Fibroblast of lung (primary cell): Measurements from ENCODE around the gene ZNF22. TPM values are rescaled to one million over a fixed set of nuclear protein-coding genes. Genes with fewer than 3 reads are reported as not detected.
A peak's percentile ranks its signal among the peaks of the same experiment; 100 is the strongest.

Experiments
- DNase-seq, 2 donors: peaks; one replicate each; pipeline versions ENCODE4 v3.0.0 to v3.0.0-alpha.2; 2010; ENCODE audit warnings: low read depth in 2 of 2
- H2AFZ ChIP-seq: 2 replicates; pipeline ENCODE4 v1.5.1; 2012; ENCODE audit warnings: low read length, control low read depth, inconsistent platforms
- H3K27ac ChIP-seq: 2 replicates; pipeline ENCODE4 v1.5.1; 2011; ENCODE audit warnings: low read length, control low read depth; ENCODE audit not compliant: insufficient read depth
- H3K27me3 ChIP-seq: 2 replicates; pipeline ENCODE4 v1.5.1; 2011; ENCODE audit warnings: mild to moderate bottlenecking, low read length; ENCODE audit not compliant: control insufficient read depth, insufficient read depth
- H3K36me3 ChIP-seq: 2 replicates; pipeline ENCODE4 v1.5.1; 2011; ENCODE audit warnings: low read length; ENCODE audit not compliant: control insufficient read depth, insufficient read depth
- H3K4me1 ChIP-seq: 2 replicates; pipeline ENCODE4 v1.5.1; 2011; ENCODE audit warnings: low read length; ENCODE audit not compliant: control insufficient read depth, insufficient read depth; ENCODE audit errors: extremely low read depth
- H3K4me2 ChIP-seq: 2 replicates; pipeline ENCODE4 v1.5.1; 2011; ENCODE audit warnings: low read length, control low read depth; ENCODE audit not compliant: insufficient read depth; ENCODE audit errors: extremely low read depth
- H3K4me3 ChIP-seq, 4 experiments: fragments of 200-600 bp in 1 of 4; sonication (generic) in 1 of 4; replicated peaks in 1 of 4; 2 replicates each; pipeline ENCODE4 v1.5.1; 2011 to 2016; ENCODE audit warnings: low read length in 4 of 4, low read depth in 3 of 4, mild to moderate bottlenecking in 3 of 4, control low read depth in 2 of 4, inconsistent platforms in 1 of 4, mixed read lengths in 1 of 4; ENCODE audit not compliant: insufficient read depth in 1 of 4; ENCODE audit errors: control extremely low read depth in 1 of 4
- H3K79me2 ChIP-seq: 2 replicates; pipeline ENCODE4 v1.5.1; 2012; ENCODE audit warnings: mild to moderate bottlenecking, low read length, inconsistent platforms; ENCODE audit not compliant: control insufficient read depth, insufficient read depth
- H3K9ac ChIP-seq: 2 replicates; pipeline ENCODE4 v1.5.1; 2011; ENCODE audit warnings: mild to moderate bottlenecking, low read length, control low read depth; ENCODE audit not compliant: insufficient read depth
- H3K9me3 ChIP-seq: 2 replicates; pipeline ENCODE4 v1.5.1; 2012; ENCODE audit warnings: low read depth, low read length; ENCODE audit not compliant: control insufficient read depth, insufficient read depth
- H4K20me1 ChIP-seq: 2 replicates; pipeline ENCODE4 v1.5.1; 2011; ENCODE audit warnings: low read length; ENCODE audit not compliant: control insufficient read depth, insufficient read depth; ENCODE audit errors: extremely low read depth
- CTCF ChIP-seq, 2 donors: IDR thresholded peaks in 1 of 2; conservative IDR thresholded peaks in 1 of 2; 1 replicate in 1 of 2; 2 replicates in 1 of 2; pipeline ENCODE4 v1.5.1; 2011 to 2012; ENCODE audit warnings: low read length in 2 of 2, control low read depth in 1 of 2, inconsistent platforms in 1 of 2, low read depth in 1 of 2, mild to moderate bottlenecking in 1 of 2
- EZH2 ChIP-seq: IDR thresholded peaks from 2 replicates; pipeline ENCODE4 v1.5.1; 2012; ENCODE audit warnings: low read length, control low read depth, mild to moderate bottlenecking; ENCODE audit errors: missing control alignments
- polyA plus RNA-seq, 2 donors: library from polyadenylated mRNA; depleted of rRNA in 1 of 2; stranded (reverse) in 1 of 2; unstranded in 1 of 2; fragments of >200 nt; gene quantifications; 2 replicates each; pipeline ENCODE4 v1.2.1, GENCODE V29; 2011 to 2012; ENCODE audit warnings: missing spikeins in 1 of 2
- total RNA-seq: library from RNA; depleted of rRNA; stranded (reverse); fragments of >200 nt; gene quantifications from 2 replicates; pipeline ENCODE4 v1.2.1, GENCODE V29; 2014

The ZNF22 gene
- total and polyA plus RNA-seq, 2 donors (not counting 1 experiment from before 2014, with no cell fraction given), result 16.0 to 23.0 TPM

GRCh38 chr10:44956226-44956625 is 44.5 kb upstream of the ZNF22 start:
- no peaks in the 10 kb centered on the region for H4K20me1 ChIP-seq
- no peaks in the 10 kb centered on the region for H3K27me3 ChIP-seq
- peaks cover 7% of the 10 kb centered on the region for H3K4me1 ChIP-seq
- H3K79me2 ChIP-seq, result no peaks in the 10 kb centered on the region
- no peak overlapping the region for H3K27ac ChIP-seq
- no peak for DNase-seq
- H3K4me2 ChIP-seq, result no peak overlapping the region
- H3K36me3 ChIP-seq, result no peaks in the 10 kb centered on the region
- H3K9ac ChIP-seq, result no peak overlapping the region
- H3K4me3 ChIP-seq, result no peak overlapping the region
- TF ChIP-seq CTCF (conservative IDR thresholded peaks at IDR 0.05 in 1 of 2, IDR thresholded peaks at IDR 0.05 in 1 of 2; ENCODE audit: low read depth in 1 of 2, low read length in 2 of 2) (no peak), EZH2 (no peak)
- H2AFZ ChIP-seq, result no peak overlapping the region
- H3K9me3 ChIP-seq, result no peaks in the 10 kb centered on the region

DNA sequence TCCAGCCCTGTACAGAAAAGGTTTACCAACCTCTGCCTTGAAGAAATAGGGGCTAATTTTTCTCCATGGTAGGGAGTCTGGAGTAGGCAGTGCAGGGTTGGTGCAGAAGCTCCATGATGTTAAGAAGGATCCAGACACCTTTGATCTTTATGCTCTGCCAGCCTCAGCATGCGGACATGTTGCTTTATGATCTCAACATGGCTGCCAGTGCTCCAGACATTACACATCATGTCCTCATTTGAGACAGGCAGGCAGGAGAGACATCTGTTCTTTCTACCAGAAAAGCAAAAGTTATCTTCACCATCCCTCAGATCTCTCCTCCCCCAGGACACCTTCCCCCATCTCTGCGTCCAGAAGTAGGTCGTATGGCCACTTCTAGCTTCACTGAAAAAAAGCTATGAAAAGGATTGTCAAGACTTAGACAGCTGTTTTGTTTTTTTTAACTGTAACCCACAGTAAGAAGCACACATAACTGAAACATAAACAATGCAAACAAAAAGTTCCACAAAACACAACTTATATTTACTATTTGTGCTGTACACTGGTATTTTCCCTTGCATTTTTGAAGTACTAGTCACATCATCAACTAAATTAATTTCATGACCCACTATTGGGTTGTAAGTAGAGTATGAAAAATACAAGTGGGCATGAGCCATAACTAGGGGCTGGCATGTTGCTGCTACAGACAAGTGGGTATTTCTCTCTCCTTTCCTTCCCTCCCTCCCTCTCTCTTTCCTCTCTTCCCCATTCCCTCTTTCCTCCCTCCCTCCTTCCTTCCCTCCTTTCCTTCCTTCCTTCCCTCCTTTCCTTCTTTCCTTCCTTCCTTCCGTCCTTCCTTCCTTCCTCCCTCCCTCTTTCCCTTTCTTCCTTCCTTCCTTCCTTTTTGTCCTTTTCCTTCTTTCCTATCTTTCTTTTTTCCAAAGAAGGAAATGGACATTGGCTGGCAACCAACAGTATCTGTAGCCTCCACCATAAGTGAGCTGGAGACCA is 43.7 kb upstream of the ZNF22 start:
- Histone ChIP-seq H3K27me3 (no peaks in the 10 kb centered on the region), H3K4me3 (no peak overlapping the region), H3K9me3 (no peaks in the 10 kb centered on the region), H3K4me1 (peaks cover 7% of the 10 kb centered on the region), H4K20me1 (no peaks in the 10 kb centered on the region), H3K79me2 (no peaks in the 10 kb centered on the region), H3K36me3 (no peaks in the 10 kb centered on the region), H3K27ac (no peak overlapping the region), H3K4me2 (no peak overlapping the region), H3K9ac (no peak overlapping the region), H2AFZ (no peak overlapping the region)
- TF ChIP-seq EZH2 (no peak), CTCF (conservative IDR thresholded peaks at IDR 0.05 in 1 of 2, IDR thresholded peaks at IDR 0.05 in 1 of 2; ENCODE audit: low read depth in 1 of 2, low read length in 2 of 2) (no peak)
- DNase-seq, result no peak

DNA sequence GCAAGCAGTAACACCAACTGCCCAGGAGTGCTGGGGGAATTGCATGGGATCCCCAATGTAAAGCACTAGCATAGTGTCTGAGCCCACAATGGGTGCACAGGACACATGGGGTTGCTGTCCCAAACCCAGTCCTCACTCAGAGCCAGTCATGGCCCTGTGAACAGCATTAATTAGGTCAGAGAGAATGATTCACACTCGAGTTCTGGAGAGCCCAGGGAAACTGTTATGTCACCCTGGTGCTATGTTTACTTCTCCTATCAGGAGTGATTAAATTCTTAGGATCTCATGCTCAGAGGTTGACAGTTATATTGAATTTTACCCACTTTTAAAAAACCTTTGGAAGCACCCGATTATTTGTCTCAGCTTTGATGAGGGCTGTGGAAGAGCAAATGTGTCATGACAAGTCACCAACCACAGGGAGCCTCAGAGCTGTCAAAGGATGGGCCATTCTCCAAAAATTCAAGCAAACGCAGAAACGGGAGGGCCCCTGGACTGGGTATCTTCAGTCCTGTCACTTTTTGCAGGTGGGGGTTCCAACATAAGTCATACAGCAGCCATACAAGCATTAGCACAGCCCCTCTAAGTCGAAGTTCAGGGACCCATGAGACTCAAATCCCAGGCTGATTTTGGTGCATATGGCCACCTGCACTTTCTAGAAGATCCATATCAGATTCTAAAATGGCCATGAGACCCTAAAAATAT is 42.4 kb upstream of the ZNF22 start:
- peaks cover 7% of the 10 kb centered on the region for H3K4me1 ChIP-seq
- H3K9me3 ChIP-seq, result no peaks in the 10 kb centered on the region
- no peaks in the 10 kb centered on the region for H3K79me2 ChIP-seq
- no peaks in the 10 kb centered on the region for H3K36me3 ChIP-seq
- H4K20me1 ChIP-seq, result no peaks in the 10 kb centered on the region
- H3K9ac ChIP-seq, result no peak overlapping the region
- H3K4me3 ChIP-seq, result peak overlapping the region; percentile 67 to 90 (median 77)
- H3K27ac ChIP-seq, result no peak overlapping the region
- no peaks in the 10 kb centered on the region for H3K27me3 ChIP-seq
- DNase-seq, result peak in 1 of 2 donors; percentile 86
- TF ChIP-seq EZH2, result no peak
- TF ChIP-seq CTCF (conservative IDR thresholded peaks at IDR 0.05 in 1 of 2, IDR thresholded peaks at IDR 0.05 in 1 of 2; ENCODE audit: low read depth in 1 of 2, low read length in 2 of 2), result no peak
- peak overlapping the region; percentile 85 for H3K4me2 ChIP-seq
- no peak overlapping the region for H2AFZ ChIP-seq
